NB4 (cell line): ENCODE measurements around the gene CP.

Source experiments
- POLR2A ChIP-seq: IDR thresholded peaks from 2 replicates; pipeline ENCODE4 v1.6.1; 2011; ENCODE audit warnings: mild to moderate bottlenecking; ENCODE audit not compliant: insufficient read length; ENCODE audit errors: extremely low read depth
- TF ChIP-seq, protein P1 (sequence below): IDR thresholded peaks from one replicate; pipeline ENCODE4 v1.5.1; 2012; ENCODE audit warnings: low read depth, low read length

DNA sequence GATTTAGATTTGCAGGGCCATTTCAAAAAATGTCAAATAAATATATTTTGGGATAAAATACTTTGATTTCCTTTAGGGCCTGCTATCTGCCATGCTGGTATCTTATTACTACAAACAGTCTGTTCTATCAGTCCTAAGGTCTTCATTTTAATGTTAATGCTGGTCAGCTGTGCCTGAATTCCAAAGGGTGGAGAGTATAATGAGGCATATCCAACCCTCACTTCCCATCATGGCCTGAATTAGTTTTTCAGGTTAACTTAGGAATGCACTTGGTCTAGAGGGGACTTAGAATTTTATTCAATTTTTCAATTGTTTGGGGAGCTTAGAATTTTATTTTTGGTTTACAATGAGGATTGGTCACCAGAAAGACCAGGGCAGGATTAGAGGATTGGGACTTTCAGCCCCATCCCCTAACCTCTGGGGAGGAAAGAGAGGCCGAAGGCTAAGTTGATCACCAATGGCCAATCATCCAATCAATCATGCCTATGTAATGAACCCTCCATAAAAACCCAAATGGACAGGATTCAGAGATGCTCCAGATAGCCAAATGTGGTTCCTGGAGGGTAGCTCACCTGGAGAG is 17.8 kb upstream of the CP start:
- TF ChIP-seq, protein P1, sequence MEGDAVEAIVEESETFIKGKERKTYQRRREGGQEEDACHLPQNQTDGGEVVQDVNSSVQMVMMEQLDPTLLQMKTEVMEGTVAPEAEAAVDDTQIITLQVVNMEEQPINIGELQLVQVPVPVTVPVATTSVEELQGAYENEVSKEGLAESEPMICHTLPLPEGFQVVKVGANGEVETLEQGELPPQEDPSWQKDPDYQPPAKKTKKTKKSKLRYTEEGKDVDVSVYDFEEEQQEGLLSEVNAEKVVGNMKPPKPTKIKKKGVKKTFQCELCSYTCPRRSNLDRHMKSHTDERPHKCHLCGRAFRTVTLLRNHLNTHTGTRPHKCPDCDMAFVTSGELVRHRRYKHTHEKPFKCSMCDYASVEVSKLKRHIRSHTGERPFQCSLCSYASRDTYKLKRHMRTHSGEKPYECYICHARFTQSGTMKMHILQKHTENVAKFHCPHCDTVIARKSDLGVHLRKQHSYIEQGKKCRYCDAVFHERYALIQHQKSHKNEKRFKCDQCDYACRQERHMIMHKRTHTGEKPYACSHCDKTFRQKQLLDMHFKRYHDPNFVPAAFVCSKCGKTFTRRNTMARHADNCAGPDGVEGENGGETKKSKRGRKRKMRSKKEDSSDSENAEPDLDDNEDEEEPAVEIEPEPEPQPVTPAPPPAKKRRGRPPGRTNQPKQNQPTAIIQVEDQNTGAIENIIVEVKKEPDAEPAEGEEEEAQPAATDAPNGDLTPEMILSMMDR: no peak
- TF ChIP-seq POLR2A: no peak
